Measurements from ENCODE around the gene LMF2.

DNA sequence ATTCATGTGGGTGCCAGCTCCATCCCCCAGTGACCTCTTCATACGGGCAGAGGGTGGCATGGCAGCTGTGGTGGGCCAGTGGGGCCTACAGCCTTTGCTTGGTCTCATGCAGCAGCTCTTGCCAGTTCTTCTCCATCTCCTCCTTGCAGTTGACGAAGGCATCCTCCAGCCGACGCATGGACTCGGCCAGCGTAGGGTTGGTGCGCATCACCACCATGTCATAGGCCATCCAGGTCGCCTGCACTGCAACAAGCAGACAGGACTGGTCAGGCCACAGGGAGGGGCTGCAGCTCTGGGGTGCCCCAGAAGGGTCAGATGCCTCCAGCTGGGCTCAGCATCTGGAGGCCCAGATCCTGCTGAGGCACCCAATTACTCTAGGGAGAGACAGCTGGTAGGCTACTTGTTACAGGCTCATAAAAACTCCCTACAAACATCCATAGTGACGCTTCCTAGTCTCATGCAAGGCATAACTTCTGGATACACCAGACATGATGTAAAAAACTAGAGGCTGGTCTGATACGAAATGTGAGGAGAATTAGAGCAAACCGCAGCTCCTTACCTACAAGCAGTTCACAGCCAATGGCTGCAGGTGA is 43.8 kb upstream of the LMF2 start:
- TF ChIP-seq, protein P1, sequence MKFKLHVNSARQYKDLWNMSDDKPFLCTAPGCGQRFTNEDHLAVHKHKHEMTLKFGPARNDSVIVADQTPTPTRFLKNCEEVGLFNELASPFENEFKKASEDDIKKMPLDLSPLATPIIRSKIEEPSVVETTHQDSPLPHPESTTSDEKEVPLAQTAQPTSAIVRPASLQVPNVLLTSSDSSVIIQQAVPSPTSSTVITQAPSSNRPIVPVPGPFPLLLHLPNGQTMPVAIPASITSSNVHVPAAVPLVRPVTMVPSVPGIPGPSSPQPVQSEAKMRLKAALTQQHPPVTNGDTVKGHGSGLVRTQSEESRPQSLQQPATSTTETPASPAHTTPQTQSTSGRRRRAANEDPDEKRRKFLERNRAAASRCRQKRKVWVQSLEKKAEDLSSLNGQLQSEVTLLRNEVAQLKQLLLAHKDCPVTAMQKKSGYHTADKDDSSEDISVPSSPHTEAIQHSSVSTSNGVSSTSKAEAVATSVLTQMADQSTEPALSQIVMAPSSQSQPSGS (tag by site-specific recombination; IDR thresholded peaks at IDR 0.05; ENCODE audit: low read depth), result no peak
- TF ChIP-seq ZNF292 (tag by site-specific recombination; IDR thresholded peaks at IDR 0.05; ENCODE audit: borderline replicate concordance, low read depth), result no peak
- TF ChIP-seq GLI4 (tag by site-specific recombination; IDR thresholded peaks at IDR 0.05), result no peak
- TF ChIP-seq ZBTB17 (tag by site-specific recombination; IDR thresholded peaks at IDR 0.05), result no peak
- no peak for TF ChIP-seq MYNN (tag by site-specific recombination; IDR thresholded peaks at IDR 0.05; ENCODE audit: borderline replicate concordance)
- no peak for TF ChIP-seq SP2 (tag by site-specific recombination; IDR thresholded peaks at IDR 0.05)
- TF ChIP-seq ZBTB21 (tag by site-specific recombination; IDR thresholded peaks at IDR 0.05), result no peak
- TF ChIP-seq, protein P2, sequence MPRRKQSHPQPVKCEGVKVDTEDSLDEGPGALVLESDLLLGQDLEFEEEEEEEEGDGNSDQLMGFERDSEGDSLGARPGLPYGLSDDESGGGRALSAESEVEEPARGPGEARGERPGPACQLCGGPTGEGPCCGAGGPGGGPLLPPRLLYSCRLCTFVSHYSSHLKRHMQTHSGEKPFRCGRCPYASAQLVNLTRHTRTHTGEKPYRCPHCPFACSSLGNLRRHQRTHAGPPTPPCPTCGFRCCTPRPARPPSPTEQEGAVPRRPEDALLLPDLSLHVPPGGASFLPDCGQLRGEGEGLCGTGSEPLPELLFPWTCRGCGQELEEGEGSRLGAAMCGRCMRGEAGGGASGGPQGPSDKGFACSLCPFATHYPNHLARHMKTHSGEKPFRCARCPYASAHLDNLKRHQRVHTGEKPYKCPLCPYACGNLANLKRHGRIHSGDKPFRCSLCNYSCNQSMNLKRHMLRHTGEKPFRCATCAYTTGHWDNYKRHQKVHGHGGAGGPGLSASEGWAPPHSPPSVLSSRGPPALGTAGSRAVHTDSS (tag by site-specific recombination; IDR thresholded peaks at IDR 0.05), result no peak
- TF ChIP-seq, protein P3, sequence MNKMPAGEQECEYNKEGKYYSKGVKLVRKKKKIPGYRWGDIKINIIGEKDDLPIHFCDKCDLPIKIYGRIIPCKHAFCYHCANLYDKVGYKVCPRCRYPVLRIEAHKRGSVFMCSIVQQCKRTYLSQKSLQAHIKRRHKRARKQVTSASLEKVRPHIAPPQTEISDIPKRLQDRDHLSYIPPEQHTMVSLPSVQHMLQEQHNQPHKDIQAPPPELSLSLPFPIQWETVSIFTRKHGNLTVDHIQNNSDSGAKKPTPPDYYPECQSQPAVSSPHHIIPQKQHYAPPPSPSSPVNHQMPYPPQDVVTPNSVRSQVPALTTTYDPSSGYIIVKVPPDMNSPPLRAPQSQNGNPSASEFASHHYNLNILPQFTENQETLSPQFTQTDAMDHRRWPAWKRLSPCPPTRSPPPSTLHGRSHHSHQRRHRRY (tag by site-specific recombination; IDR thresholded peaks at IDR 0.05), result no peak
- no peak for TF ChIP-seq ZFP41 (tag by site-specific recombination; IDR thresholded peaks at IDR 0.05; ENCODE audit: borderline replicate concordance)
- TF ChIP-seq ZFHX2 (tag by site-specific recombination; conservative IDR thresholded peaks at IDR 0.05), result no peak
- TF ChIP-seq, protein P4, sequence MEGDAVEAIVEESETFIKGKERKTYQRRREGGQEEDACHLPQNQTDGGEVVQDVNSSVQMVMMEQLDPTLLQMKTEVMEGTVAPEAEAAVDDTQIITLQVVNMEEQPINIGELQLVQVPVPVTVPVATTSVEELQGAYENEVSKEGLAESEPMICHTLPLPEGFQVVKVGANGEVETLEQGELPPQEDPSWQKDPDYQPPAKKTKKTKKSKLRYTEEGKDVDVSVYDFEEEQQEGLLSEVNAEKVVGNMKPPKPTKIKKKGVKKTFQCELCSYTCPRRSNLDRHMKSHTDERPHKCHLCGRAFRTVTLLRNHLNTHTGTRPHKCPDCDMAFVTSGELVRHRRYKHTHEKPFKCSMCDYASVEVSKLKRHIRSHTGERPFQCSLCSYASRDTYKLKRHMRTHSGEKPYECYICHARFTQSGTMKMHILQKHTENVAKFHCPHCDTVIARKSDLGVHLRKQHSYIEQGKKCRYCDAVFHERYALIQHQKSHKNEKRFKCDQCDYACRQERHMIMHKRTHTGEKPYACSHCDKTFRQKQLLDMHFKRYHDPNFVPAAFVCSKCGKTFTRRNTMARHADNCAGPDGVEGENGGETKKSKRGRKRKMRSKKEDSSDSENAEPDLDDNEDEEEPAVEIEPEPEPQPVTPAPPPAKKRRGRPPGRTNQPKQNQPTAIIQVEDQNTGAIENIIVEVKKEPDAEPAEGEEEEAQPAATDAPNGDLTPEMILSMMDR (tag by site-specific recombination; IDR thresholded peaks at IDR 0.05), result no peak
- TF ChIP-seq, protein P5, sequence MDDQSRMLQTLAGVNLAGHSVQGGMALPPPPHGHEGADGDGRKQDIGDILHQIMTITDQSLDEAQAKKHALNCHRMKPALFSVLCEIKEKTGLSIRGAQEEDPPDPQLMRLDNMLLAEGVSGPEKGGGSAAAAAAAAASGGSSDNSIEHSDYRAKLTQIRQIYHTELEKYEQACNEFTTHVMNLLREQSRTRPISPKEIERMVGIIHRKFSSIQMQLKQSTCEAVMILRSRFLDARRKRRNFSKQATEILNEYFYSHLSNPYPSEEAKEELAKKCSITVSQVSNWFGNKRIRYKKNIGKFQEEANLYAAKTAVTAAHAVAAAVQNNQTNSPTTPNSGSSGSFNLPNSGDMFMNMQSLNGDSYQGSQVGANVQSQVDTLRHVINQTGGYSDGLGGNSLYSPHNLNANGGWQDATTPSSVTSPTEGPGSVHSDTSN (CRISPR knock-in tag; IDR thresholded peaks at IDR 0.05), result no peak
- TF ChIP-seq, protein P6, sequence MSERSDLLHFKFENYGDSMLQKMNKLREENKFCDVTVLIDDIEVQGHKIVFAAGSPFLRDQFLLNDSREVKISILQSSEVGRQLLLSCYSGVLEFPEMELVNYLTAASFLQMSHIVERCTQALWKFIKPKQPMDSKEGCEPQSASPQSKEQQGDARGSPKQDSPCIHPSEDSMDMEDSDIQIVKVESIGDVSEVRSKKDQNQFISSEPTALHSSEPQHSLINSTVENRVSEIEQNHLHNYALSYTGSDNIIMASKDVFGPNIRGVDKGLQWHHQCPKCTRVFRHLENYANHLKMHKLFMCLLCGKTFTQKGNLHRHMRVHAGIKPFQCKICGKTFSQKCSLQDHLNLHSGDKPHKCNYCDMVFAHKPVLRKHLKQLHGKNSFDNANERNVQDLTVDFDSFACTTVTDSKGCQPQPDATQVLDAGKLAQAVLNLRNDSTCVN (tag by site-specific recombination; optimal IDR thresholded peaks at IDR 0.05), result no peak
